Astrocyte (in vitro differentiated cells and primary cell): ENCODE measurements around the gene OR2D3.

Experiments used
- CTCF ChIP-seq: IDR thresholded peaks from 2 replicates; pipeline ENCODE4 v1.5.1; 2011; ENCODE audit warnings: low read depth, mild to moderate bottlenecking, inconsistent platforms, low read length, moderate library complexity; ENCODE audit not compliant: insufficient read depth
- EZH2 ChIP-seq: IDR thresholded peaks from 2 replicates; pipeline ENCODE4 v1.6.1; 2012; ENCODE audit warnings: mild to moderate bottlenecking, low read length, inconsistent platforms; ENCODE audit not compliant: insufficient read depth

- TF ChIP-seq CTCF (no peak), EZH2 (no peak)
Observed at GRCh38 chr11:6941970-6942369, 21.2 kb downstream of the OR2D3 start.
